NK-92 treated with Interleukin-12 subunit alpha and Interleukin-12 subunit beta, amount 100 ng/mL, for 24 hours (cell line): Measurements from ENCODE around the gene TUBAL3.
"Not testable (repeated sequence)": the region's sequence is repeated elsewhere in the genome, so short reads cannot be mapped to it uniquely, and the experiment has no call there.

ENCODE experiments used
- DNase-seq: peaks from one replicate; lab custom pipeline; 2025; lab: John Stamatoyannopoulos, UW

TUBAL3 gene

GRCh38 chr10:5423771-5424170, 19.1 kb upstream of the TUBAL3 start:
- DNase-seq = no peak

GRCh38 chr10:5419466-5420094, 15.0 kb upstream of the TUBAL3 start:
- no peak for DNase-seq

GRCh38 chr10:5418584-5418983, 14.0 kb upstream of the TUBAL3 start:
- DNase-seq = no peak

- DNase-seq = no peak
These were observed 12.4 kb upstream of the TUBAL3 start for GRCh38 chr10:5416981-5417380.

GRCh38 chr10:5413012-5413938, 8.6 kb upstream of the TUBAL3 start:
- no peak for DNase-seq

- DNase-seq = peak; percentile 71
These were observed 7.8 kb upstream of the TUBAL3 start, which contains the start of gene NET1 for GRCh38 chr10:5412277-5412941. NET1 (plus strand) TSS chr10:5412557; CDS start chr10:5412693, 136 bp downstream.

- DNase-seq = no peak
These were observed 7.3 kb upstream of the TUBAL3 start for GRCh38 chr10:5411941-5412276.

GRCh38 chr10:5410787-5411186, 6.2 kb upstream of the TUBAL3 start:
- not testable (repeated sequence) for DNase-seq

GRCh38 chr10:5406918-5407317, 2.3 kb upstream of the TUBAL3 start:
- no peak for DNase-seq

- no peak for DNase-seq
These were observed 1.8 kb downstream of the TUBAL3 start for GRCh38 chr10:5402798-5403197.

GRCh38 chr10:5400468-5401240, 4.0 kb downstream of the TUBAL3 start:
- DNase-seq = no peak

GRCh38 chr10:5399332-5399731, 5.3 kb downstream of the TUBAL3 start:
- DNase-seq = no peak

- no peak for DNase-seq
These were observed 7.9 kb downstream of the TUBAL3 start for GRCh38 chr10:5396556-5397300.

- DNase-seq = no peak
These were observed 9.5 kb downstream of the TUBAL3 start for GRCh38 chr10:5395168-5395567.

- DNase-seq = no peak
These were observed 11.1 kb downstream of the TUBAL3 start for GRCh38 chr10:5393529-5393928.

GRCh38 chr10:5391790-5392189, 12.8 kb downstream of the TUBAL3 start:
- no peak for DNase-seq

GRCh38 chr10:5390607-5391205, 13.9 kb downstream of the TUBAL3 start:
- DNase-seq = no peak

- DNase-seq = no peak
These were observed 17.5 kb downstream of the TUBAL3 start for GRCh38 chr10:5387169-5387568.

- no peak for DNase-seq
These were observed 19.4 kb downstream of the TUBAL3 start for GRCh38 chr10:5385224-5385623.

- no peak for DNase-seq
These were observed 23.4 kb downstream of the TUBAL3 start for GRCh38 chr10:5381187-5381586.

GRCh38 chr10:5380395-5380794, 24.2 kb downstream of the TUBAL3 start:
- not testable (repeated sequence) for DNase-seq
